ENCODE results near the gene SCRG1. TPM values are rescaled to one million over a fixed set of nuclear protein-coding genes. Genes with fewer than 3 reads are reported as not detected.

Gene SCRG1
- polyA plus RNA-seq, 2 of the 4 experiments (the other 2 are of a cell fraction), result not detected

DNA sequence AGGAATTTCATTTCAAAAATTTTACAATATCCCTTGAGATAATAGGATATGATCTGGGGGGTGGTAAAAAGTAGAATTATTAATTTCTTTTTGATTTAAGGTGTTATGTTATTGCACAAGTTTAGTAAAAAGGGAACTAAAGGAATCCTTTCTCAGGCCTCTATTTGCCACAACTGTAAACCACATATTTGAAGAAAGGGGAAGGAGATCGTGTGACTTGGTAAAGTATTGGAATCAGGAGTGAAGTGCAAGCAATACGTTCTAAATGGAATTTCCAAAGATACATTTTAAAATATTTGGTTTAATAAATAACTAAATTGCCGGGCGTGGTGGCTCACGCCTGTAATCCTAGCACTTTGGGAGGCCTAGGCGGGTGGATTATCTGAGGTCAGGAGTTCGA, 35.3 kb upstream of the SCRG1 start (continued):
- TF ChIP-seq MYC (IDR thresholded peaks at IDR 0.05; ENCODE audit: borderline replicate concordance, low read length), result no peak
- TF ChIP-seq, protein P1, sequence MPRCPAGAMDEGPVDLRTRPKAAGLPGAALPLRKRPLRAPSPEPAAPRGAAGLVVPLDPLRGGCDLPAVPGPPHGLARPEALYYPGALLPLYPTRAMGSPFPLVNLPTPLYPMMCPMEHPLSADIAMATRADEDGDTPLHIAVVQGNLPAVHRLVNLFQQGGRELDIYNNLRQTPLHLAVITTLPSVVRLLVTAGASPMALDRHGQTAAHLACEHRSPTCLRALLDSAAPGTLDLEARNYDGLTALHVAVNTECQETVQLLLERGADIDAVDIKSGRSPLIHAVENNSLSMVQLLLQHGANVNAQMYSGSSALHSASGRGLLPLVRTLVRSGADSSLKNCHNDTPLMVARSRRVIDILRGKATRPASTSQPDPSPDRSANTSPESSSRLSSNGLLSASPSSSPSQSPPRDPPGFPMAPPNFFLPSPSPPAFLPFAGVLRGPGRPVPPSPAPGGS (IDR thresholded peaks at IDR 0.05), result no peak

DNA sequence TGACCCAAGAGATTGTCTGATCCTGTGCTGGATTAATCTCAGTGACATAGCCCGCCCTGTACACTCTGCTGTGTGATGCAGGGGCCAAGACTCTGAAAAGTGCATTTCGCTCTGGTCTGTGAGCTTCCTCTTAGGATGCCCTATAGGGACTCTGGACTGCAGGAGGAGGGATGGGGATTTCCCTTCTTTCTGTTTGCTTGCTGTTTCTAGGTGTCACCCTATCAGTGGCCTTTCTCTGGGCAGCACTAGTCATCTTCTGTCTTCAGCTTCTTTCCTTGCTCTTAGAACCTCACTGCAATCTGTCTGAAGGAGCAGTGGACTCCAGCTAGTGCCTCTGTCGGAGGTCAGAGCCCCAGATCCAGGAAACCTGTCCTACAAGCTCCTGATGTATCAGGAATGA, 34.5 kb upstream of the SCRG1 start:
- 56% methylated on average over 3 of the region's 3 CpGs for WGBS (ENCODE audit: missing lambda C conversion rate)

DNA sequence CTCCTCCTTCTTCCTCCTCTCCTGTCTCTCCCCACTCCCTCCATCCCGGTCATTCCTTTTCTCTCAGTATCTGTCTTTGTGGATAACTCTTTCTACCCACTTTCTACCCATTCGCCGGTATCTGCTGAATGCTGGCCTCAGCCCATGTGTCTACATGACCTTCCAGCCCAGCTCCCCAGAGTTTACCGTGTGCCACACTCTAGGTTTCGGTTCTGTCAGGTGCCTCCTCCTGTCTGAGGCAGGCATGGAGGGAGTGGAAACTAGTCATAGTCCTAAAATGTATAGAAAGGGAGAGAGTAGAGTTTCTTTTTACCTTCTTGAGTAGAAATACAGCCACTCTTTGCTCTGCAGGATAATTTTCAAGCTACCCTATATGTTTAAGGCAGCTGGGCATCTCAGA, 33.5 kb upstream of the SCRG1 start:
- no peaks in the 10 kb centered on the region for H3K4me1 ChIP-seq
- no peaks in the 10 kb centered on the region for H3K9me3 ChIP-seq
- ATAC-seq (no peak), DNase-seq (ENCODE audit: low read depth in 1 of 2, low spot score in 1 of 2) (no peak), FAIRE-seq (no peak)
- POLR2A ChIA-PET, result no interaction called here
- H3K27ac ChIP-seq, result no peak overlapping the region
- WGBS (ENCODE audit: missing lambda C conversion rate), result 83% methylated on average over 5 of the region's 5 CpGs
- CTCF ChIA-PET, result interaction anchor here (0.9 to 1.1 kb wide), 2 partner anchors 13 to 15 kb away, joined by 3 read pairs; no protein-coding TSS in a partner anchor
- H3K4me2 ChIP-seq, result no peak overlapping the region
- H3K4me3 ChIP-seq, result no peak overlapping the region
- TF ChIP-seq RNF2 (IDR thresholded peaks at IDR 0.05; ENCODE audit: borderline replicate concordance, low read depth), result no peak
- TF ChIP-seq EP300 (IDR thresholded peaks at IDR 0.05), result no peak
- TF ChIP-seq, protein P2, sequence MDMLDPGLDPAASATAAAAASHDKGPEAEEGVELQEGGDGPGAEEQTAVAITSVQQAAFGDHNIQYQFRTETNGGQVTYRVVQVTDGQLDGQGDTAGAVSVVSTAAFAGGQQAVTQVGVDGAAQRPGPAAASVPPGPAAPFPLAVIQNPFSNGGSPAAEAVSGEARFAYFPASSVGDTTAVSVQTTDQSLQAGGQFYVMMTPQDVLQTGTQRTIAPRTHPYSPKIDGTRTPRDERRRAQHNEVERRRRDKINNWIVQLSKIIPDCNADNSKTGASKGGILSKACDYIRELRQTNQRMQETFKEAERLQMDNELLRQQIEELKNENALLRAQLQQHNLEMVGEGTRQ (IDR thresholded peaks at IDR 0.05), result no peak
- TF ChIP-seq SREBF2 (IDR thresholded peaks at IDR 0.05), result no peak
- TF ChIP-seq NPAS2 (CRISPR knock-in tag; IDR thresholded peaks at IDR 0.05; ENCODE audit: borderline replicate concordance), result no peak
- no peak for TF ChIP-seq FOSB (CRISPR knock-in tag; IDR thresholded peaks at IDR 0.05)
- no peak for TF ChIP-seq BHLHE40 (IDR thresholded peaks at IDR 0.05; ENCODE audit: low read depth, low read length)
- TF ChIP-seq ZC3H11A (IDR thresholded peaks at IDR 0.05), result no peak
- TF ChIP-seq HOXA7 (CRISPR knock-in tag; IDR thresholded peaks at IDR 0.05), result no peak
- TF ChIP-seq TP53 (CRISPR knock-in tag; IDR thresholded peaks at IDR 0.05), result no peak
- TF ChIP-seq, protein P3, sequence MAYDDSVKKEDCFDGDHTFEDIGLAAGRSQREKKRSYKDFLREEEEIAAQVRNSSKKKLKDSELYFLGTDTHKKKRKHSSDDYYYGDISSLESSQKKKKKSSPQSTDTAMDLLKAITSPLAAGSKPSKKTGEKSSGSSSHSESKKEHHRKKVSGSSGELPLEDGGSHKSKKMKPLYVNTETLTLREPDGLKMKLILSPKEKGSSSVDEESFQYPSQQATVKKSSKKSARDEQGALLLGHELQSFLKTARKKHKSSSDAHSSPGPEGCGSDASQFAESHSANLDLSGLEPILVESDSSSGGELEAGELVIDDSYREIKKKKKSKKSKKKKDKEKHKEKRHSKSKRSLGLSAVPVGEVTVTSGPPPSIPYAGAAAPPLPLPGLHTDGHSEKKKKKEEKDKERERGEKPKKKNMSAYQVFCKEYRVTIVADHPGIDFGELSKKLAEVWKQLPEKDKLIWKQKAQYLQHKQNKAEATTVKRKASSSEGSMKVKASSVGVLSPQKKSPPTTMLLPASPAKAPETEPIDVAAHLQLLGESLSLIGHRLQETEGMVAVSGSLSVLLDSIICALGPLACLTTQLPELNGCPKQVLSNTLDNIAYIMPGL (CRISPR knock-in tag; IDR thresholded peaks at IDR 0.05; ENCODE audit: borderline replicate concordance), result no peak
- no peak for TF ChIP-seq CEBPB (IDR thresholded peaks at IDR 0.05)
- no peak for TF ChIP-seq MYC (IDR thresholded peaks at IDR 0.05; ENCODE audit: borderline replicate concordance, low read length)
- no peak for TF ChIP-seq EHMT2 (IDR thresholded peaks at IDR 0.05; ENCODE audit: low read depth)
- TF ChIP-seq, protein P4, sequence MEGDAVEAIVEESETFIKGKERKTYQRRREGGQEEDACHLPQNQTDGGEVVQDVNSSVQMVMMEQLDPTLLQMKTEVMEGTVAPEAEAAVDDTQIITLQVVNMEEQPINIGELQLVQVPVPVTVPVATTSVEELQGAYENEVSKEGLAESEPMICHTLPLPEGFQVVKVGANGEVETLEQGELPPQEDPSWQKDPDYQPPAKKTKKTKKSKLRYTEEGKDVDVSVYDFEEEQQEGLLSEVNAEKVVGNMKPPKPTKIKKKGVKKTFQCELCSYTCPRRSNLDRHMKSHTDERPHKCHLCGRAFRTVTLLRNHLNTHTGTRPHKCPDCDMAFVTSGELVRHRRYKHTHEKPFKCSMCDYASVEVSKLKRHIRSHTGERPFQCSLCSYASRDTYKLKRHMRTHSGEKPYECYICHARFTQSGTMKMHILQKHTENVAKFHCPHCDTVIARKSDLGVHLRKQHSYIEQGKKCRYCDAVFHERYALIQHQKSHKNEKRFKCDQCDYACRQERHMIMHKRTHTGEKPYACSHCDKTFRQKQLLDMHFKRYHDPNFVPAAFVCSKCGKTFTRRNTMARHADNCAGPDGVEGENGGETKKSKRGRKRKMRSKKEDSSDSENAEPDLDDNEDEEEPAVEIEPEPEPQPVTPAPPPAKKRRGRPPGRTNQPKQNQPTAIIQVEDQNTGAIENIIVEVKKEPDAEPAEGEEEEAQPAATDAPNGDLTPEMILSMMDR (IDR thresholded peaks at IDR 0.05), result no peak

More for the DNA sequence above, 34.5 kb upstream of the SCRG1 start:
- ChIA-PET POLR2A (no interaction called here), CTCF (interaction anchor here (1.1 to 1.3 kb wide), 2 partner anchors 13 to 14 kb away, joined by 3 to 7 read pairs; no protein-coding TSS in a partner anchor)
- H3K4me3 ChIP-seq, result no peak overlapping the region
- DNase-seq (ENCODE audit: low read depth in 1 of 2, low spot score in 1 of 2) (no peak), ATAC-seq (no peak), FAIRE-seq (no peak)
- H3K27ac ChIP-seq, result no peak overlapping the region
- H3K4me2 ChIP-seq, result no peak overlapping the region
- no peaks in the 10 kb centered on the region for H3K4me1 ChIP-seq
- no peak for TF ChIP-seq ZNF302 (CRISPR knock-in tag; IDR thresholded peaks at IDR 0.05)
- TF ChIP-seq RFX5 (IDR thresholded peaks at IDR 0.05), result no peak
- TF ChIP-seq, protein P4 (IDR thresholded peaks at IDR 0.05), result no peak
- no peak for TF ChIP-seq SMC3 (IDR thresholded peaks at IDR 0.05)
- TF ChIP-seq POLR2AphosphoS2 (conservative IDR thresholded peaks at IDR 0.05; ENCODE audit: low read length), result no peak
- TF ChIP-seq CBX2 (IDR thresholded peaks at IDR 0.05; ENCODE audit: borderline replicate concordance, low read depth), result no peak
- TF ChIP-seq, protein P5, sequence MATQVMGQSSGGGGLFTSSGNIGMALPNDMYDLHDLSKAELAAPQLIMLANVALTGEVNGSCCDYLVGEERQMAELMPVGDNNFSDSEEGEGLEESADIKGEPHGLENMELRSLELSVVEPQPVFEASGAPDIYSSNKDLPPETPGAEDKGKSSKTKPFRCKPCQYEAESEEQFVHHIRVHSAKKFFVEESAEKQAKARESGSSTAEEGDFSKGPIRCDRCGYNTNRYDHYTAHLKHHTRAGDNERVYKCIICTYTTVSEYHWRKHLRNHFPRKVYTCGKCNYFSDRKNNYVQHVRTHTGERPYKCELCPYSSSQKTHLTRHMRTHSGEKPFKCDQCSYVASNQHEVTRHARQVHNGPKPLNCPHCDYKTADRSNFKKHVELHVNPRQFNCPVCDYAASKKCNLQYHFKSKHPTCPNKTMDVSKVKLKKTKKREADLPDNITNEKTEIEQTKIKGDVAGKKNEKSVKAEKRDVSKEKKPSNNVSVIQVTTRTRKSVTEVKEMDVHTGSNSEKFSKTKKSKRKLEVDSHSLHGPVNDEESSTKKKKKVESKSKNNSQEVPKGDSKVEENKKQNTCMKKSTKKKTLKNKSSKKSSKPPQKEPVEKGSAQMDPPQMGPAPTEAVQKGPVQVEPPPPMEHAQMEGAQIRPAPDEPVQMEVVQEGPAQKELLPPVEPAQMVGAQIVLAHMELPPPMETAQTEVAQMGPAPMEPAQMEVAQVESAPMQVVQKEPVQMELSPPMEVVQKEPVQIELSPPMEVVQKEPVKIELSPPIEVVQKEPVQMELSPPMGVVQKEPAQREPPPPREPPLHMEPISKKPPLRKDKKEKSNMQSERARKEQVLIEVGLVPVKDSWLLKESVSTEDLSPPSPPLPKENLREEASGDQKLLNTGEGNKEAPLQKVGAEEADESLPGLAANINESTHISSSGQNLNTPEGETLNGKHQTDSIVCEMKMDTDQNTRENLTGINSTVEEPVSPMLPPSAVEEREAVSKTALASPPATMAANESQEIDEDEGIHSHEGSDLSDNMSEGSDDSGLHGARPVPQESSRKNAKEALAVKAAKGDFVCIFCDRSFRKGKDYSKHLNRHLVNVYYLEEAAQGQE (IDR thresholded peaks at IDR 0.05), result no peak
- TF ChIP-seq MAFK (IDR thresholded peaks at IDR 0.05; ENCODE audit: partially characterized antibody), result no peak
- no peaks in the 10 kb centered on the region for H3K9me3 ChIP-seq

Data from A549 (cell line).